Measurements from ENCODE around the gene RERE.

DNA sequence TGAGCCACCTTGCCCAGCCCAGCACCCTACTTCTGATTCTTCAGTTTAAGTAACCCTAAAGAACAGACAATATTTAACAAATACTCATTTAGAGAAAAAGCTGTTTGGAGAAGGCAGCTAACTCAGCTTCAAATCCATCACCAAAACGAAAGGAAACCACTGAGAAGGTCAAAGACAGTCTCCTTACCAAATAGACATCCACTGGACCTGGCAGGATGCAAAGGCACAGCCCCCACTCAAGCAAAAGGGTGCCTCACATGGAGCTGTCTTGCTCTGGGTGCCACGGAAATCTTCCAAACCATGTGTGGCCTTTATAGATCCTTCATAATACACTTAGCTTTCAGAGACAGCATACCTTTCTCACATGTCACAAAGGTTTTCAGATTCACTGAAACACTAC lies 165.5 kb downstream of the RERE start:
- TF ChIP-seq, protein P1, sequence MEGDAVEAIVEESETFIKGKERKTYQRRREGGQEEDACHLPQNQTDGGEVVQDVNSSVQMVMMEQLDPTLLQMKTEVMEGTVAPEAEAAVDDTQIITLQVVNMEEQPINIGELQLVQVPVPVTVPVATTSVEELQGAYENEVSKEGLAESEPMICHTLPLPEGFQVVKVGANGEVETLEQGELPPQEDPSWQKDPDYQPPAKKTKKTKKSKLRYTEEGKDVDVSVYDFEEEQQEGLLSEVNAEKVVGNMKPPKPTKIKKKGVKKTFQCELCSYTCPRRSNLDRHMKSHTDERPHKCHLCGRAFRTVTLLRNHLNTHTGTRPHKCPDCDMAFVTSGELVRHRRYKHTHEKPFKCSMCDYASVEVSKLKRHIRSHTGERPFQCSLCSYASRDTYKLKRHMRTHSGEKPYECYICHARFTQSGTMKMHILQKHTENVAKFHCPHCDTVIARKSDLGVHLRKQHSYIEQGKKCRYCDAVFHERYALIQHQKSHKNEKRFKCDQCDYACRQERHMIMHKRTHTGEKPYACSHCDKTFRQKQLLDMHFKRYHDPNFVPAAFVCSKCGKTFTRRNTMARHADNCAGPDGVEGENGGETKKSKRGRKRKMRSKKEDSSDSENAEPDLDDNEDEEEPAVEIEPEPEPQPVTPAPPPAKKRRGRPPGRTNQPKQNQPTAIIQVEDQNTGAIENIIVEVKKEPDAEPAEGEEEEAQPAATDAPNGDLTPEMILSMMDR (IDR thresholded peaks at IDR 0.05; ENCODE audit: insufficient read depth, low read depth, low read length) = no peak
- TF ChIP-seq EZH2 (IDR thresholded peaks at IDR 0.05; ENCODE audit: insufficient read depth, low read length) = no peak
